UCSD-AML1 (cell line): ENCODE results near the gene ZGPAT.
"Not testable (repeated sequence)": the region's sequence is repeated elsewhere in the genome, so short reads cannot be mapped to it uniquely, and the experiment has no call there.

ENCODE experiments used
- DNase-seq: peaks from one replicate; lab custom pipeline; 2025; ENCODE audit not compliant: unreplicated experiment; lab: John Stamatoyannopoulos, UW

ZGPAT gene

GRCh38 chr20:63707558-63708300 is at the start of gene ZGPAT, which contains the start of gene ARFRP1:
Gene ZGPAT, plus strand, starts transcription at chr20:63708039. Its CDS starts 542 bp downstream, at chr20:63708581.
Gene ARFRP1, minus strand, starts transcription at chr20:63707976. Its CDS starts 885 bp downstream, at chr20:63707091.
- peak; percentile 91 for DNase-seq

GRCh38 chr20:63658749-63659187 is 49.1 kb upstream of the ZGPAT start:
- DNase-seq, result no peak

- no peak for DNase-seq
These were observed 48.5 kb upstream of the ZGPAT start for GRCh38 chr20:63659370-63659769.

- not testable (repeated sequence) for DNase-seq
These were observed 47.7 kb upstream of the ZGPAT start for GRCh38 chr20:63660174-63660573.

- DNase-seq, result no peak
These were observed 47.2 kb upstream of the ZGPAT start for GRCh38 chr20:63660622-63661021.

- DNase-seq, result no peak
These were observed 46.7 kb upstream of the ZGPAT start for GRCh38 chr20:63661108-63661507.

GRCh38 chr20:63661959-63662812 is 45.7 kb upstream of the ZGPAT start:
- no peak for DNase-seq

- no peak for DNase-seq
These were observed 45.0 kb upstream of the ZGPAT start for GRCh38 chr20:63662813-63663189.

- no peak for DNase-seq
These were observed 44.3 kb upstream of the ZGPAT start for GRCh38 chr20:63663332-63664066.

GRCh38 chr20:63664143-63664851 is 43.5 kb upstream of the ZGPAT start:
- no peak for DNase-seq

GRCh38 chr20:63664861-63665594 is 42.8 kb upstream of the ZGPAT start:
- DNase-seq, result no peak

- DNase-seq, result no peak
These were observed 42.1 kb upstream of the ZGPAT start for GRCh38 chr20:63665708-63666107.

GRCh38 chr20:63667858-63668257 is 40.0 kb upstream of the ZGPAT start:
- DNase-seq, result no peak

GRCh38 chr20:63668351-63668750 is 39.5 kb upstream of the ZGPAT start:
- no peak for DNase-seq

GRCh38 chr20:63671695-63672094 is 36.1 kb upstream of the ZGPAT start:
- DNase-seq, result not testable (repeated sequence)

- no peak for DNase-seq
These were observed 35.2 kb upstream of the ZGPAT start for GRCh38 chr20:63672666-63673065.

GRCh38 chr20:63673951-63674350 is 33.9 kb upstream of the ZGPAT start:
- no peak for DNase-seq

GRCh38 chr20:63675681-63676368 is 32.0 kb upstream of the ZGPAT start:
- no peak for DNase-seq

GRCh38 chr20:63678071-63678470 is 29.8 kb upstream of the ZGPAT start:
- DNase-seq, result no peak
